HG02981 (cell line): ENCODE measurements around the gene MAP3K20.

Source experiments
- ATAC-seq: cut with Tn5 transposase; IDR thresholded peaks from one replicate; pipeline ENCODE4 v1.9.1; 2021; ENCODE audit warnings: mild to moderate bottlenecking, moderate library complexity; ENCODE audit not compliant: unreplicated experiment

MAP3K20 gene

DNA sequence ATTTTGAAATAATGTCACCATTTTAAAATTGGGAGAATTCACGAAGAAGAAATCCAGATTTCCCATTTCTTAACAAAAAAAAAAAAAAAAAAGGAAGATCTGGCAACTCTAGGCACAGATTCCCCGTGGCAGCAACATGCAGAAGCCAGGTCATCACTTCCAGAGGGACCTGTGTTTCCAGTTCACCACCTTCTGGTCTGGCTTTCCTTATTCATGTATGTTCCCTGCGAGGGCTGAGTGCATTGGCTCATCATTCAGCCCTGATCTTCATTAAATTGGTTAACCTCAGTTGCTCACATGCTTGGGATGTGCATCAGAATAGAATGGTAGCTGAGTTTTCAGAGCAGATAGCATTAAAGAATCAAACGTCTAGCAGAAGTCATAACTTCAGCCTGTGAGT, 25.0 kb upstream of the MAP3K20 start:
- no peak for ATAC-seq

DNA sequence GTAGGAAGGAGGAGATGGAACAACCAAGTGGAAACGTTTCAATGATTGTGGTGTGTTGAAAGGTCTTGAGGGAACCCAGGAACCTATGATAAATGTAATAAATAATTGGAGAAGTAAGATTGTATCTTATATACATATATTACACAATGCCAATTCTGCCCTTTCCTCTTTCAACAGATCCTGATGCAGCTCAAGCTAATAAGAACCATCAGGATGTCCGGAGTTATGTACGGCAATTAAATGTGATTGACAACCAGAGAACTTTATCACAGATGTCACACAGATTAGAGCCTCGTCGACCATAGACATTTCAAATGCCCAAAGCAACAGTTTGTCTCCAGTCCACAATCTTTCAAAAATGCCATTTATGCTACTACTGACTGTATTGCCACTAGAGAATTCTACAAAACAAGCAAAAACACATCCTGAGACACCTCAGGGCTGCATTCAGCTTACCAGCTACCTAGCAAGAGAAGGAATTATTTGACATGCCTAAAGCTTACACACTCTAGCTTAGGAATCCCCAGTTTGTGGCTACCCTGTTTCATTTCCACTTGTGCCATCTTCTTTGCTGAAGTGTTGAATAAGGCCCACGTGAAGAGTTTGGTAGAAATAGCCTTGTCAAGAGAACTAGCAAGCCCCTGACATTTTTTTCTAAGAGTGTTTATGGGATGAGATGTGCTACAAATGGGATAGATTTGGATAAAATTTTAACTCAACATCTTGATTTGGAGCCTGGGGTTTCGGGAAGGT, 24.0 kb upstream of the MAP3K20 start:
- ATAC-seq = no peak

DNA sequence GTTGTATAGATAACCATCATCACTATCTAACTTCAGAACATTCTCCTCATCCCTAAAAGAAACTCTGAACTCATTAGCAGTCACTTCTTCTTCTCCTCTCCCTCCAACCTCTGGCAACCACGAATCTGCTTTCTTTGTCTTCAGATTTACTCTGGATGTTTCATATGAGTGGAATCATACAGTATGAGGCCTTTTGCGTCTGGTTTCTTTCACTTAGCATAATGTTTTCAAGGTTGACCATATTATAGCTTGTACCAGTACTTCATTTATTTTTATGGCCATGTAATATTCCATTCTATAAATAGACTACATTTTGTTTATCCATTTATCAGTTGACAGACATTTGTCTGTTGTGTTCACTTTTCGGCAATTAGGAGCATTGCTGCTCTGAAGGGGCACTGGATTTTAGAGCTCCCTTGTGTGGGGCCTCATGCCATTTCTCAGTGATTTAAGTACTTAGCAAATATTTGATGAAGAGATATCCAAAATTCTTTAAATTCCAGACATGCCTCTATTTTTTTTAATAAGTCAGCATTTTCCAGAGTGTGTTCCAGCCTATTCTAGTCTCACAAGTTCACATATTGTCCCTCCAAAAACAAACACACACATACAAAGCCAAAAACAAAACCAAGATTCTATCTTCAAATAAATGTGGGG, 22.5 kb upstream of the MAP3K20 start:
- ATAC-seq = no peak

DNA sequence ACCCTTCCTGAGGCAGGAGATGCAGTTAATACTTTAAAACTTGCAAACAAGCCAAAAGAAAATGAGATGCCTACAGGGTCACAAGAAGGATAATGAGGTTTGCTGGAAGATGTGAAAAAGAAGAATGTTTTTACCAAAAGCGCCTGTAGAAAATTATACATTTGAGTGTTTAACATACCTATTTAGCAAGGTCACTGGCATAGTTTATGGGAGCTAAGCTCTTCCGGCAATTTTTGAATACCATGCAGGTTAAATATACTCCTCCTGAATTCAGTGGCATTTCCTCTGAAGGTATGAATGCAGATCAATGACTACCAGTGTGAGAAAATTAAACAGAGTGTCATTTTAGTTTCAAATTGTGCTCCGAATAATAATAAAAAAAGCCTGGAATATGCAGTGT, 21.2 kb upstream of the MAP3K20 start:
- no peak for ATAC-seq

DNA sequence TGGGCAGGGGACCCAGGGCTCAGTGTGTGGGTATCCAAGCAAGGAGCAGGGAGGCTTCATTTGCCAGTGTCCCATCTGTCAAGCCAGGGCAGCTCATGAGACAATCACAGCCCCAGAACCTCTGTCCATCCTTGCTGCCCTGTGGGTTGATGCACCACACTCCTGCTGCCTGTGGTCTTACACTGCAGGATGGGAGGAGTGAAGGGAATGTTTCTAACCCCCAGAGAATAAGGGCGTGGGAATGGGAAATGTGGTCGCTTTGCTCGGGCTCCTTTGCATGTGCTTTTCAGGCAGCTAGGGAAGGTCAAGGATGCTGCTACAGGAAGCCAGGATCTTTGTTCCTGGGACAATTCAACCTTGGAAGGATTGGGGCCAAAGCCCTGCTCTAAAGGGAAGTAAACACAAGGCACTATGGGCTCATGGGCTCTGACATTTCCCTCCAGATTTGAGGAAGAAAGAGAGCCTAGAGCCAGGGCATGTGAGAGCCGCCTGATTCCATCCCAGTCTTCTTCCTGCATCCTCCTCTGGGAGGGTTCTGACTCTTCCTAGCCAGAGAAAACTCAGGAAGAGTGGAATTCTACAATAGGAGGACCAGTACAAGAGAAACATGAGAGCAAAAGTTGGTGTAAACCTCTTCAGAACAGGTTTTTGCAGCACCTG, 18.8 kb upstream of the MAP3K20 start:
- ATAC-seq = no peak

DNA sequence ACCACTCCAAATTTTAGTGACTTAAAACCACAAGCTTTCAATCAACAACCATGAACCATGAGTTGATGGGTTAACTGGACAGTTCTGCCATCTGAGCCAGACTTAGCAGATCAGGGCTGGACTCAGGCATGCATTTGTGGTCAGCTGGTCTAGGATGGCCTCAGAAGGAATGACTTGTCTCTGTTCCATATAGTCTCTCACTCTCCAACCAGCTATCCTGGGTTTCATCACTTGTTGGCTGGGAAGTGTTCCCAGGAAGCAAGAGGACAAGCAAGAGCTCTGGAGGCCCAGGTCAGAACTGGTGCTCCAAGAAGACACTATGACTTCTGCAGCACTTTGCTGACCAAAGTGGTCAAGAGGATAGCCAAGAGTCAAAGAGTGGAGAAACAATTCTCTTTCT, 17.5 kb upstream of the MAP3K20 start:
- ATAC-seq = no peak

DNA sequence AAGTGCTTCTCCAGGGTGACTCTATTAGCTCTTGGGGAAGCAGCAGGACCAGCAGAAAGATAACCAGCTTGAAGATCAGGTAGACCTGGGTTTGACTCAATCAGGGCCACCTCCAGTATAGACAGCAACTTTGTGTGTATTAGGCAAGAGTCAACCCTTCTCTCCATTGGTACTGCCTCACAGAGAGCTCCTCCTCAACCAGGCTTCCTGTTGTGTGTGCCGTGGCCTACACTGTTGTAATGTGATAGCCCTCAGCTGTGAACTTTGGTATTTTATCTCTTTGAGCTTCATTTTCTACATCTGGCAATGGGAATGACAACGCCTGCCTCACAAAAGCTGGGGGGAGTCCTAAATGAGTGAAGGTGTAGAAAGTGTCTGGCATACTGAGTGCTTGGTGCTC, 17.0 kb upstream of the MAP3K20 start:
- no peak for ATAC-seq

DNA sequence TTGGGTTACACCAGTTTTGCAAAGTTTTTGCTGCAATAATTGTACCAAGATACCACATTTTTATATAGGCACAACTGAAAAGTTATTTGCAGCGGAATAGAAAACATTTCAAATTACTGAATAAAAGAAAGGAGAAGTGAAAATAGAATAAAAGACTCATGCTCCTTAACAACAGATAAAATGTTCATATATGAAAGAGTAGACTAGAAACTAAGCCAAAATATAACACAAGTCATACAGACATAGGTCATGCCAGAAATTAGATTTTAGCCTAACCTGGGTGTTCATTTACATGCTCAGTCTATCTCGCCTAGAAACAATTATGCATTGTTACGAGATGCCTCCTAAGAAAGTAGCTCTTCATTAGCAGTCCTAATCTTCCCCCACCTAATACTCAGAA, 16.4 kb upstream of the MAP3K20 start:
- no peak for ATAC-seq

DNA sequence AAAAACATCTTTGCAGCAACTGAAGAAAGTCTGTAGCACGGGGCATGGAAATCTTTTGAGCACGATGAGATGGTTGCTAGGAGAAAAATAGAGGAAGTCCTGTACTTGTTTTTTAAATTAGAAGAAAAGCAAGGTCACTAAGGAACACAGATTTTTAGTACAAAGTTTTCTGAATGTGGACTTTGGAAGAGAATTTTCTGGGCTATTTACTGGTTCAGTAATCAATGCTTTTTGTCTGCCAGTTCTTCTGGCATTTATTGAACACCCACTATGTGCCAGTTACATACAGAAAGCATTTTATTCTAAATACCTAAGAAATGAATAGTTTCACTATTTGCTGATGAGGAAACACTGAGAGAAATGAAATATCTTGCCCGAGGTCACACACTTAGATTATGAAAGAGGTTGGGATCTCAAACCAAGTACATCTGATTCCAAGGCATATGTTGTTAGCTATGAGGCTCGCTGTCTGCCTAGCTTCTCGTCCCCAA, 15.6 kb upstream of the MAP3K20 start:
- no peak for ATAC-seq

DNA sequence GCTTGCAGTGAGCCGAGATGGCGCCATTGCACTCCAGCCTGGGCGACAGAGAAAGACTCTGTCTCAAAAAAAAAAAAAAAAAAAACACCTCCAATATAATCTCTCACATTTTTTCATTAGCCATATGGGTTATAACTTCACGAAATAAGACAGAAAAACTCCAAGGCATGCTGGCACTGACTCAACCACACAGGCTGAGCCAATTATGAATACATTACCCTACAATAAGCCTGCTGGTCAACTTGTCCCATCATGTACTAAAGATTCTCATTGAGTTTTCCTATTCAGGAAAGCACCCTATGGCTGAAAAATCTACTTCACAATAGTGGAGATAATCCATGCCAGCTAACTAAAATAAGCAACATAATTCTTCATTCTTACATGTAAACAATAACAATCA, 12.8 kb upstream of the MAP3K20 start:
- ATAC-seq = no peak

DNA sequence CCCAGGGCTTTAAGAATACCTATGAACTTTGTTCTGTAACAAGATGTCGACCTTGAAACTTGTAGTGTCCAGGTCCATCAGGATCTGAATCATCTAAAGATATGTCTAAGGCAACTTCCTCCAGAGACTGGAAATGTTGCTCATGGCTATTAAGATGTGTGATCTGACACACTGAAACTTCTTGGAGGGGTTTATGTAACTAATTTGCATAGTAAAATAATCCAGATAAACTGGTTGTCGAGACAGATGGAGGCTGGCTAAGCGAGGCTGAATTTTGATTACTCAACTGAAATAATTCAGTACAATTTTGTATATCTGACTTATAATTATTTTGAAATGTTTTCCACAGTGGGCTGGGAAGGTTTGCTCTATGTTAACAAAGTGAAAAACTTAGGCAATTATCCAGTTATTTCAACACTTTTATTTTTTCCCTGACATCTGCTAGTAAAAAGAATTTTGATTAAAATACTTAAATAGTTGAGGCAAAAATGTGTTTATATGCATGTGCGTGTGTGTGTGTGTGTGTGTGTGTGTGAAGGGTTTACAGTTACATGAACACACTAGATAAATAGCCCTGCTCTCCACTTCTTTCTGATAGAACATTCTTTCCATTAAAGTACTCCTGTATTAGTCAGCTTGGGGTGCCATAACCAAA, 11.4 kb upstream of the MAP3K20 start:
- no peak for ATAC-seq

DNA sequence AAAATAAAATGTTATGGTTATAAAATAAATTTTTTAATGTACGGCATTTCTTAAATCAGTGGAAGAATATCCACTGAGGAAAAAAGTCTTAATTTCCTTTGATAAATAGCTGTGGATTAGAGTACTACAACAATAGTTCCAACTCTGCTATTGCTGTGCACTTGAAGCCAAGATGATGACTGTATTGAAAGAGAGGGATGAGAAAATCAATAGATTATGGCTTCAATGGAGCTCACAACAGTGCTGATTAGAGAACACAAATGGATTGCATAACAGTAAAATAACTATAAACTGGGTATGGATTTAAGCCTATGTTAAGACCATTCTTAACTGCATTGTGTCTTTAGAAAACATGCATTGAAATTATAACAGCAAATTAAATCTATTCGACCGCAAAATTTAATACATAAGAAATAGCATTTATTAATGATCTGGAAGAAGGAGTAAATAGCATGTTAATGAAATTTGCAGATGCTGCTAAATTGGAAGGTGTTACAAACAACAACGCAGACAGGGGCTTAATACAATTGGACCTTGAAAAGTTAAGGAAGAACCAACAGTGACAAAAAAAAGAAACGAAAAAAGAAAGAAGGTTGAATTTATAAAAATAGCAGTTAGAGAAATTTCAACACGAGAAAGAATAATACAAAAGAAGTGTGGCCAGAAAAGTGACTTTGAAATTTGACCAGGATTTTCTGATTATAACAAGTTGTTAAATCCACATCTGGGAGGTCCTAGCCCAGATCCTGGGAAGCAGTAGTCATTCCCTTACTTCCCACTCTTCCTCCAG, 8.6 kb upstream of the MAP3K20 start:
- ATAC-seq = no peak

DNA sequence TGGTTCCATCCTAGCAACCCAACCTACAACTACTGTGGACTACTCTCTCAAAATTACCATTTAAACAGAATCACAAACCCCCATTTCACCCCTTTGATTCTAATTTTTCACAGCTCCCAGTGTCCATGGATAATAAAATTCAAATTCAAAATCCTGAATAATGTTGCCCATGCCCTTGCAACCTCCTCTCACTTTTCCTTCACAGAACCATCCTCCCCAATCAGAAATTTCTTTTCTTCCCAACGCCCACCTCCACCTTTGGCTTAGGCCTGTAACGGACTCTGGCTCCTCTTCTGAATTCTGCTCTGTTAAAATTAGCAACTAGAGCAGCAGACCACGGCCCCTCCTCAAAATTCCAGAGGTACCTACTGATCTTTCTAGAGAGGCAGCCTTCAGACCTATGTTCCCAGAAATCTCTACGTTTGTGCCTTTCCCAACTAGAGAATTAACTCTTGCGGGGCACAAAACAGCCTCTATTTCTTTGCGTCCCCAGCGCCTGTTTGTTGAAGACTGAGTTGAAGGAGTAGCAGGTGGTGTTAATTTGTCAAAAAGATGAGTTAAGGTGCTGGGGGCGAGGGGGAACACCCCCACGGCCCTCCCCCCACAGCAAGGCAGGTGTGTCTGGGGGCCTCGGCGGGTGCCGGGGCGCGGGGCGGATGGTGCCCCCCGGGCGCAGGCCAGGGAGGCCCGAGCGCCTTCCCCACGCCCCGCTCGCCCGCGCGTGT, 428 bp upstream of the MAP3K20 start:
- ATAC-seq = no peak

DNA sequence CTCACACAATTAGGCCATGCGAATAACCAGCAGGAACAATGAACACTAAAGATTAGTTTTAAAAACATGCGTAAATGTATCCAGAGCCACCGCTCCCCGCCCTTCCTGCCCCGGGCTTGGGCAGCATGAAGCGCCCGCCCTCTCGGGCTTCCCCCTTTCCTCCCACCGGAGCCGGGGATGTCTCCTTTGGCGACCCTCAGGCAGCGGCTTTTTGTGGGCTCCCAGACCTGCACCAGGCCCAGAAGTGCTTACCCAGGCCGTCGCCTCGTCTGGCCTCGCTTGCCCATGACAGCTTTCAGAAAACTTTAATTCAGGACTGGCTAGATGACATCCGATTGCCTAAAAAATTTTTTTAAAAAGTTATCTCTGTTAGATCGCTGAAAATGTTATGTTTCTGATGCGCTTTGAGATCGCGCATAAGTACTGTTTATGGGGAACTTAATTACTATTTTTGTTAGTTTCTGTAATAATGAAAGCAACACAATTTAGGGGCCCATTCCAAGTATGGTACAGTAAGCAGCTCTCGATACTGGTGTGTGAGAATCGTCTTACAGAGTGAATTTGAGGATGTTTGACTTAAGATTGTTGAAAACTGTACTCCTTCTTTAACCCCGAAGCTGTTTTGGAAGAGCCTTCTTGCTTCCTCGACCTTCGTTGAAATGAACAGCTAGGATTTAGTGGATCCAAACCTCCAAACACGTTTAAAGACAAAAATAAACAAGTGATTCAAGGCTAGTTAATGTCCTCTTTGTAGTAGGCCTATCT, 1.1 kb downstream of the MAP3K20 start:
- peak; percentile 23 for ATAC-seq

DNA sequence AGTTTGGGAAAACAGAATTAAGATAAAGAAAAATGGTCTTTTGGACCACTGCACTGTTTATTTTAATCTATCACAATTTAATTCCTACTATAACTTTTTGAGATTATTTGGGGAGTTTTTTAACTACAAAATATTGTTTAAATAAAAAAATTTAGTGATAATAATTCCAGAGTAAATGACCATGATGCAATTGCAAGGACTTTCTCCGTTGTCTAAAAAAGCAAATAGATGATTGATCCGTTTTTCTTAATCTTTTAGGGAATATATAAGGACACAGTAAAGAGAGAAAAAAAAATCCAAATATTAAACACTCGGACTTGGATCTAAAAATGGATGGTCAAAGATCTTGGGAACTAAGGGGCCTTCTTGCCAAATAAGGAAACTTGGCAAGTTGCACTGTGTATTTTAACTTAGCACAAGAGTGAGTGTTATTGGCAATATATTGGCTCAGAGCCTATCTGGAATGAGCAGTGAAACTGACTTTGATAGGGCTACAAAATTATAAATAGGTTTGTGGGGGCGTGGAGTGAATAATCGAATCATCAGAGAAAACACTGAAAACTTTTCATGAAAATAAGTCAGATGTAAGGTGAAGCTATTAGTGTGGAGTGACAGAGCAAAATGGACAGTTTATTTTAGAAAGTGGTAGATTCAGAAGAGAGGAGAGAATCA, 2.0 kb downstream of the MAP3K20 start:
- ATAC-seq = no peak

DNA sequence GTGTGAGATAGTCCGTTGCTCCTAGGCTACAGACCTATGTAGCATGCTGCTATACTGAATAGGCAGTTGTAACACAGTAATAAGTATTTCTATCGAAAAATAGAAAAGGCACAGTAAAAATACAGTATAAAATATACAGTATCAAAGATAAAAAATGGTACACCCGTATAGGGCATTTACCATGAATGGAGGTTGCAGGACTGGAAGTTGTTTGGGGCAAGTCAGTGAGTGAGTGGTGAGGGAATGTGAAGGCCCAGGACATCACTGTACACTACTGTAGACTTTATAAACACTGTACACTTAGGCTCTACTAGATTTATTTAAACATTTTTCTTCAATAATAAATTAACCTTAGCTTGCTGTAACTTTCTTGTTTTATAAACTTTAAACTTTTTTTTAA, 3.5 kb downstream of the MAP3K20 start:
- no peak for ATAC-seq

DNA sequence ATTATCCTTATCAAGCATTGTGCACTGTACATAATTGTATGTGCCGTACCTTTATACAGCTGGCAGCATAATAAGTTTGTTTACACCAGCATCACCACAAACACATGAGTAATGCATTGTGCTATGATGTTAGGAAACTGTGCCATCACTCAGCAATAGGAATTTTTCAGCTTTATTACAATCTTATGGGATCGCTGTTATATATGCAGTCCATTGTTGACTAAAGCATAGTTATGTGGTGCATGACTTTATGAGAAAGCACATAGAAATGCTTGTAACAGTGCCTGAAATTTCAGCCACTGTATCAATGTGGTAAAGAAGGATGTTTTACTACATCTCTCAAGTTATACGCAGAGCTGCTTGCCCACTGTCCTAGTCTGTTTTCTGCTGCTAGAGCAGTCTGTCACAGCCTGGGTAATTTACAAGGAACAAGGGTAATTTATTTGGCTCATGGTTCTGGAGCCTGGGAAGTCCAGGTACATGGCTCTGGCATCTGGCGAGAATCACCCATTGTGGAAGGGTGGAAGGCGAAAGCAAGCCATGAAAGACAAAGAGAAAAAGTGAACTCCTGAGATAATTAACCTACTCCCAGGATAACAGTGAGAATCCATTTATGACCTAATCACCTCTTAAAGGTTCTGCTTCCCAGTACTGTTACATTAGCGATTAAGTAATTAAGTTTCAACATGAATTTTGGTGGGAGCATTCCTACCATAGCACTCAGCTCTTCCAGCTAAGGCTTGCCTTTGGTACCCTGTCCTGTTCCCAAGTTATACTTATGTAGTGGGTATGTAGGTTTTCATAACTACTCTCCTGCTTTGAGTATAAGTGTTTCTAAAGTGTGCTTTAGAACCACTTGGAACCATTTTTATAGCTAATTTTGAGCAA, 4.6 kb downstream of the MAP3K20 start:
- no peak for ATAC-seq
